ENCODE measurements around the gene VSNL1. TPM values are rescaled to one million over a fixed set of nuclear protein-coding genes. Genes with fewer than 3 reads are reported as not detected.

Gene VSNL1
- total RNA-seq, 4 donors from 2014 or later: not detected

GRCh38 chr2:17543131-17543660, 2.7 kb downstream of the VSNL1 start:
- Histone ChIP-seq H3K9me3 (no peaks in the 10 kb centered on the region), H3K36me3 (no peaks in the 10 kb centered on the region), H3K4me1 (peaks cover 0 to 20% (median 2%) of the 10 kb centered on the region in 4 donors), H3K4me3 (no peak overlapping the region), H3K27me3 (peaks cover 0 to 4% of the 10 kb centered on the region in 2 donors), H3K27ac (no peak overlapping the region)
- DNase-seq: no peak
- TF ChIP-seq POLR2A (IDR thresholded peaks at IDR 0.05): no peak
- TF ChIP-seq CTCF (IDR thresholded peaks at IDR 0.05): no peak

GRCh38 chr2:17543848-17544247, 3.4 kb downstream of the VSNL1 start:
- no peak for DNase-seq
- Histone ChIP-seq H3K27me3 (peaks cover 0 to 1% of the 10 kb centered on the region in 2 donors), H3K4me3 (no peak overlapping the region), H3K36me3 (no peaks in the 10 kb centered on the region), H3K4me1 (peaks cover 0 to 13% (median under 1%) of the 10 kb centered on the region in 4 donors), H3K27ac (no peak overlapping the region), H3K9me3 (no peaks in the 10 kb centered on the region)
- no peak for TF ChIP-seq POLR2A (IDR thresholded peaks at IDR 0.05)
- TF ChIP-seq CTCF (IDR thresholded peaks at IDR 0.05): no peak

GRCh38 chr2:17544256-17544655, 3.8 kb downstream of the VSNL1 start:
- H3K4me3 ChIP-seq: no peak overlapping the region
- no peak overlapping the region for H3K27ac ChIP-seq
- no peaks in the 10 kb centered on the region for H3K27me3 ChIP-seq
- TF ChIP-seq POLR2A (IDR thresholded peaks at IDR 0.05): no peak
- no peak for TF ChIP-seq CTCF (IDR thresholded peaks at IDR 0.05)
- DNase-seq: no peak
- H3K9me3 ChIP-seq: no peaks in the 10 kb centered on the region
- no peaks in the 10 kb centered on the region for H3K36me3 ChIP-seq
- H3K4me1 ChIP-seq: peaks cover 0 to 10% (median 0%) of the 10 kb centered on the region in 4 donors

GRCh38 chr2:17545680-17546613, 5.5 kb downstream of the VSNL1 start:
- Histone ChIP-seq H3K27me3 (no peaks in the 10 kb centered on the region), H3K4me1 (peaks cover 0 to 2% (median 0%) of the 10 kb centered on the region in 4 donors), H3K9me3 (no peaks in the 10 kb centered on the region), H3K27ac (no peak overlapping the region), H3K4me3 (no peak overlapping the region), H3K36me3 (no peaks in the 10 kb centered on the region)
- no peak for TF ChIP-seq POLR2A (IDR thresholded peaks at IDR 0.05)
- TF ChIP-seq CTCF (IDR thresholded peaks at IDR 0.05): no peak
- no peak for DNase-seq

GRCh38 chr2:17547237-17547636, 6.7 kb downstream of the VSNL1 start:
- TF ChIP-seq POLR2A (IDR thresholded peaks at IDR 0.05) (no peak), CTCF (IDR thresholded peaks at IDR 0.05) (no peak)
- no peaks in the 10 kb centered on the region for H3K27me3 ChIP-seq
- no peak overlapping the region for H3K4me3 ChIP-seq
- H3K9me3 ChIP-seq: no peaks in the 10 kb centered on the region
- no peak overlapping the region for H3K27ac ChIP-seq
- H3K4me1 ChIP-seq: no peaks in the 10 kb centered on the region
- no peak for DNase-seq
- H3K36me3 ChIP-seq: no peaks in the 10 kb centered on the region
